ENCODE data around the gene RANBP1.

- no peak for TF ChIP-seq CTCF (conservative IDR thresholded peaks at IDR 0.05; ENCODE audit: low read depth, low read length)
- no peak for TF ChIP-seq POLR2A (IDR thresholded peaks at IDR 0.05; ENCODE audit: low read depth, low read length)
- no peak for TF ChIP-seq MAZ (IDR thresholded peaks at IDR 0.05; ENCODE audit: borderline replicate concordance, low read depth, low read length)
- TF ChIP-seq SMC3 (IDR thresholded peaks at IDR 0.05; ENCODE audit: low read depth, low read length) = no peak
- no peak for TF ChIP-seq RAD21 (IDR thresholded peaks at IDR 0.05; ENCODE audit: low read length)
- TF ChIP-seq RFX5 (IDR thresholded peaks at IDR 0.05; ENCODE audit: low read depth, low read length) = no peak
- no peak for TF ChIP-seq RCOR1 (IDR thresholded peaks at IDR 0.05; ENCODE audit: insufficient replicate concordance, low read length)
- TF ChIP-seq CEBPB (IDR thresholded peaks at IDR 0.05; ENCODE audit: low read depth, low read length) = no peak
- TF ChIP-seq MAFK (IDR thresholded peaks at IDR 0.05; ENCODE audit: low read depth, low read length) = no peak
- TF ChIP-seq FOS (IDR thresholded peaks at IDR 0.05; ENCODE audit: low read depth, low read length) = no peak
- no peak for TF ChIP-seq BHLHE40 (IDR thresholded peaks at IDR 0.05; ENCODE audit: low read depth, low read length)
- TF ChIP-seq MXI1 (IDR thresholded peaks at IDR 0.05; ENCODE audit: borderline replicate concordance, low read depth, low read length) = no peak
Observed at GRCh38 chr22:20160041-20160440, 44.1 kb downstream of the RANBP1 start.

All from IMR-90 (cell line).